ENCODE results near the gene DNAJB6. TPM values are rescaled to one million over a fixed set of nuclear protein-coding genes. Genes with fewer than 3 reads are reported as not detected.
A peak's percentile ranks its signal among the peaks of the same experiment; 100 is the strongest.

The DNAJB6 gene
- total RNA-seq, 4 donors from 2014 or later: 82.5 to 149 (median 94.7) TPM

DNA sequence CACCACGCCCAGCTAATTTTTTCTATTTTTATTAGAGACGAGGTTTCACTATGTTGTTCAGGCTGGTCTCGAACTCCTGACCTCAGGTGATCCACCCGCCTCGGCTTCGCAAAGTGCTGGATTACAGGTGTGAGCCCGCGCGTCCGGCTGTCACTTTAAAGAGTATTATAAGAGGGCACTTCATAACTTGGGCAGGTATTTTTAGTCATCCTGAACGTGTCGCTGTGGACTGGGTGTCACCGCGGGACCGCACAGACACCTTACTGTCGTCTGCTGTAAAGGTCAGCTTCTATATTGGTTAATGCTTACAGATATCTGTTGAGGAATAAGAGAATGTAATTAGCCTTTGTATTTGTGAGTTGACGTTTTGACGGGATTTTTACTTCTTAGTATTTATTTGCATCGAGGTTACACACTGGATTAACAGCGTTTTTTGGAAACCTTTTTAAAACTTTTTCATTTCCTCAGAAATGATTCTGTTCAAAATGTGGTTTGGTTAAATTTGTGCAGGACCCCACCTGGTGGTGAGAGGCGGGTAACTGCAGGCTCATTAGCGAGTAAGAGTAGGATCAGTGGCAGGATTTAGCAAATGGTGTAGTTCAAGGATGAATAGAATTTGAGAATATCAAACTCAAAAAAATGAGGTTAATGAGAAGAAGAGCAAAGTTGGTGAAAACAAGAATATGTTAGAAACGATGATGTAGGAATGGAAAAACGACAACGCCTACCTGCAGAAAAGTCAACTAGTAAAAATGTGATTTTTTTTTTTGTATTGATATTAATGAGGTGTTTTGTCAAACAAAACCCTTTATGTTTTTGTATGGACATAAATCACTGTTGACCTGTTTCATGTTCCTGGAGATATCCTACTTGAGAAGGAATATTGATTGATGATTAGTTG lies 3.2 kb downstream of the DNAJB6 start:
- ATAC-seq (ENCODE audit: low FRiP score) (no peak), DNase-seq (ENCODE audit: low spot score) (no peak)
- TF ChIP-seq CTCF (IDR thresholded peaks at IDR 0.05): no peak

- DNase-seq (ENCODE audit: low spot score) (no peak), ATAC-seq (ENCODE audit: low FRiP score) (peak; percentile 72)
- no peak for TF ChIP-seq CTCF (IDR thresholded peaks at IDR 0.05)
Observed at GRCh38 chr7:157347217-157347904, 10.6 kb downstream of the DNAJB6 start.

DNA sequence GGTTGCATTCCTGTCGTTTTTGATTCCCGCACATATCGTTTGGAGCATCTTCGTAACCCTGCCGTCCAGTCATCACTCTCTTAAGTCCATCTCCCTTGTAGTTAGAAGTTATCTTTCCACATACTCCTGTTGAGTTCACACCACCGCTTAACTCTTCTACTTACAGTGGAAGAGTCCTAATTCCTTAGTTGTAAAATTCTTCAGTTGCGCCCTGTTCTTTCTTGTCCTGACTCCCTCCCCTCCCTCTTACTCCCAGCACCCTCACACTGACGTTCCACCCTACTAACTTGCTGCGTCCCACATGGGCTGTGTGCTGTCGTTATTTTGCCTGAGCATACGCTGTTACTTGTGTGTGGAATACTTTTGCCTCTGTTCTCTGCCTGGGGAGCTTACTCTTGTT lies 11.7 kb downstream of the DNAJB6 start:
- TF ChIP-seq CTCF (IDR thresholded peaks at IDR 0.05): no peak
- no peak for DNase-seq (ENCODE audit: low spot score)
- ATAC-seq (ENCODE audit: low FRiP score): no peak

DNA sequence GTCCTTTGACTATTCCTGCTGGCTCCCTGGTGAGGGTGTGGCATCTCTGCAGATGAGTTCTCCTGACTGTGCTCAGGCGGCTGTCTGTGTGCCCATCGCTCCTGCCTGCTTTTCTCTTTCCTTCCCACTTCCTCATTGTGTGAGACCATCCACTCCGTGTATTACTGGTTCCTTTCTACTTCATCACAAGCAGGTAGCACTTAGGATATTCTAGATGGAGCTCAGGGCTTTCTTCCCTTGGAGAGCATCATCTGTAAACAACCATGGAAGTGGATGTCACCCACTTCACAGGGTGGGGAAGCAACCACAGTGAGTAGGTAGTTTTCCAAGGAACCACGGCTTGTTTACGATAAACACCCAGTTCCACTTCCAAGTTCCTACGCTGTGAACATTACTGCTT lies 15.7 kb downstream of the DNAJB6 start:
- DNase-seq (ENCODE audit: low spot score) (no peak), ATAC-seq (ENCODE audit: low FRiP score) (no peak)
- TF ChIP-seq CTCF (IDR thresholded peaks at IDR 0.05): no peak

- DNase-seq (ENCODE audit: low spot score) (no peak), ATAC-seq (ENCODE audit: low FRiP score) (peak; percentile 69)
Observed at GRCh38 chr7:157355784-157356511, 19.1 kb downstream of the DNAJB6 start.

More at GRCh38 chr7:157355784-157356511, 19.1 kb downstream of the DNAJB6 start:
- TF ChIP-seq CTCF (IDR thresholded peaks at IDR 0.05): no peak
